Panc1 (cell line): ENCODE measurements around the gene DLG2.

Experiments used
- CTCF ChIP-seq: fragments of 450-650 bp; IDR thresholded peaks from 2 replicates; pipeline ENCODE4 v1.5.1; 2017; ENCODE audit warnings: mild to moderate bottlenecking
- POLR2AphosphoS5 ChIP-seq: IDR thresholded peaks from 2 replicates; pipeline ENCODE4 v1.6.1; 2012; ENCODE audit warnings: mild to moderate bottlenecking, low read depth, low read length, moderate library complexity
- TF ChIP-seq, protein P1 (sequence below), 2 experiments: IDR thresholded peaks; 2 replicates each; pipeline ENCODE4 v1.6.1; 2011 to 2012; ENCODE audit warnings: low read depth in 2 of 2, control low read depth in 1 of 2, low read length in 1 of 2, mild to moderate bottlenecking in 1 of 2, moderate library complexity in 1 of 2; ENCODE audit not compliant: insufficient read depth in 1 of 2

- TF ChIP-seq CTCF, result no peak
- TF ChIP-seq, protein P1, sequence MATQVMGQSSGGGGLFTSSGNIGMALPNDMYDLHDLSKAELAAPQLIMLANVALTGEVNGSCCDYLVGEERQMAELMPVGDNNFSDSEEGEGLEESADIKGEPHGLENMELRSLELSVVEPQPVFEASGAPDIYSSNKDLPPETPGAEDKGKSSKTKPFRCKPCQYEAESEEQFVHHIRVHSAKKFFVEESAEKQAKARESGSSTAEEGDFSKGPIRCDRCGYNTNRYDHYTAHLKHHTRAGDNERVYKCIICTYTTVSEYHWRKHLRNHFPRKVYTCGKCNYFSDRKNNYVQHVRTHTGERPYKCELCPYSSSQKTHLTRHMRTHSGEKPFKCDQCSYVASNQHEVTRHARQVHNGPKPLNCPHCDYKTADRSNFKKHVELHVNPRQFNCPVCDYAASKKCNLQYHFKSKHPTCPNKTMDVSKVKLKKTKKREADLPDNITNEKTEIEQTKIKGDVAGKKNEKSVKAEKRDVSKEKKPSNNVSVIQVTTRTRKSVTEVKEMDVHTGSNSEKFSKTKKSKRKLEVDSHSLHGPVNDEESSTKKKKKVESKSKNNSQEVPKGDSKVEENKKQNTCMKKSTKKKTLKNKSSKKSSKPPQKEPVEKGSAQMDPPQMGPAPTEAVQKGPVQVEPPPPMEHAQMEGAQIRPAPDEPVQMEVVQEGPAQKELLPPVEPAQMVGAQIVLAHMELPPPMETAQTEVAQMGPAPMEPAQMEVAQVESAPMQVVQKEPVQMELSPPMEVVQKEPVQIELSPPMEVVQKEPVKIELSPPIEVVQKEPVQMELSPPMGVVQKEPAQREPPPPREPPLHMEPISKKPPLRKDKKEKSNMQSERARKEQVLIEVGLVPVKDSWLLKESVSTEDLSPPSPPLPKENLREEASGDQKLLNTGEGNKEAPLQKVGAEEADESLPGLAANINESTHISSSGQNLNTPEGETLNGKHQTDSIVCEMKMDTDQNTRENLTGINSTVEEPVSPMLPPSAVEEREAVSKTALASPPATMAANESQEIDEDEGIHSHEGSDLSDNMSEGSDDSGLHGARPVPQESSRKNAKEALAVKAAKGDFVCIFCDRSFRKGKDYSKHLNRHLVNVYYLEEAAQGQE (IDR thresholded peaks at IDR 0.05; ENCODE audit: insufficient read depth in 1 of 2, low read depth in 2 of 2, low read length in 1 of 2), result no peak
- no peak for TF ChIP-seq POLR2AphosphoS5
Measured at GRCh38 chr11:85154294-85154693, 472.9 kb downstream of the DLG2 start.
